Tongue (tissue), 1 donor: ENCODE data around the gene ZFP69B. TPM values are rescaled to one million over a fixed set of nuclear protein-coding genes. Genes with fewer than 3 reads are reported as not detected.

Source experiments
- total RNA-seq: library from RNA; depleted of rRNA; stranded (reverse); fragments of >200 nt; gene quantifications from one replicate; pipeline ENCODE4 v1.2.3, GENCODE V29; 2014

Gene ZFP69B
- total RNA-seq, 1 donor from 2014 or later = 1.5 TPM

Other genes with a start within 250 kb of the ZFP69B start
- not detected for gene TMCO2, start 202.5 kb upstream of the ZFP69B start, total RNA-seq
- gene ZMPSTE24, start 192.2 kb upstream of the ZFP69B start, total RNA-seq = 51.1 TPM
- gene COL9A2, start 133.2 kb upstream of the ZFP69B start, total RNA-seq = 6.5 TPM
- gene SMAP2, start 76.7 kb upstream of the ZFP69B start, total RNA-seq = 8.8 TPM
- gene ZFP69, start 26.8 kb downstream of the ZFP69B start, total RNA-seq = 3.0 TPM
- 13.3 TPM for gene EXO5, start 58.3 kb downstream of the ZFP69B start, total RNA-seq
- 2.3 TPM for gene ZNF684, start 81.2 kb downstream of the ZFP69B start, total RNA-seq
- 1.7 TPM for gene RIMS3, start 215.2 kb downstream of the ZFP69B start, total RNA-seq
- gene NFYC, start 241.2 kb downstream of the ZFP69B start, total RNA-seq = 51.2 TPM